ENCODE data around the gene C2CD3. TPM values are rescaled to one million over a fixed set of nuclear protein-coding genes. Genes with fewer than 3 reads are reported as not detected.
"Not testable (repeated sequence)": the region's sequence is repeated elsewhere in the genome, so short reads cannot be mapped to it uniquely, and the experiment has no call there.

The C2CD3 gene
- total RNA-seq, 2 experiments from 2014 or later, result 23.9 to 28.0 TPM

GRCh38 chr11:74135127-74135840 is 35.5 kb downstream of the C2CD3 start:
- H3K4me1 Mint-ChIP-seq, result no peaks in the 10 kb centered on the region
- H3K4me3 Mint-ChIP-seq, result no peak overlapping the region
- no peaks in the 10 kb centered on the region for H3K9me3 Mint-ChIP-seq (ENCODE audit: low read depth)
- peaks cover 46% of the 10 kb centered on the region for H3K36me3 Mint-ChIP-seq (ENCODE audit: low read depth)
- intact Hi-C loops (cut with DNase I, micrococcal nuclease), result no loop called here
- POLR2A ChIA-PET, result no interaction called here
- DNase-seq (no peak), ATAC-seq (no peak)
- CTCF ChIA-PET, result no interaction called here
- H3K27ac Mint-ChIP-seq, result no peak overlapping the region
- H3K27me3 Mint-ChIP-seq, result no peaks in the 10 kb centered on the region

- Mint-ChIP-seq H3K9me3 (ENCODE audit: low read depth) (no peaks in the 10 kb centered on the region), H3K4me3 (no peak overlapping the region), H3K36me3 (ENCODE audit: low read depth) (peaks cover 47% of the 10 kb centered on the region), H3K27ac (no peak overlapping the region), H3K4me1 (no peaks in the 10 kb centered on the region), H3K27me3 (no peaks in the 10 kb centered on the region)
- DNase-seq (no peak), ATAC-seq (no peak)
- intact Hi-C loops (cut with DNase I, micrococcal nuclease), result no loop called here
- CTCF ChIA-PET, result no interaction called here
- POLR2A ChIA-PET, result no interaction called here
Observed at GRCh38 chr11:74134661-74135060, 36.1 kb downstream of the C2CD3 start.

- ChIA-PET POLR2A (no interaction called here), CTCF (no interaction called here)
- Mint-ChIP-seq H3K4me1 (no peaks in the 10 kb centered on the region), H3K27ac (no peak overlapping the region), H3K9me3 (ENCODE audit: low read depth) (no peaks in the 10 kb centered on the region), H3K4me3 (no peak overlapping the region), H3K27me3 (no peaks in the 10 kb centered on the region), H3K36me3 (ENCODE audit: low read depth) (peaks cover 44% of the 10 kb centered on the region)
- DNase-seq (no peak), ATAC-seq (no peak)
- intact Hi-C loops (cut with DNase I, micrococcal nuclease), result no loop called here
Observed at GRCh38 chr11:74133436-74133835, 37.4 kb downstream of the C2CD3 start.

- Mint-ChIP-seq H3K4me3 (no peak overlapping the region), H3K27ac (no peak overlapping the region), H3K36me3 (ENCODE audit: low read depth) (peaks cover 42% of the 10 kb centered on the region), H3K4me1 (no peaks in the 10 kb centered on the region), H3K27me3 (no peaks in the 10 kb centered on the region), H3K9me3 (ENCODE audit: low read depth) (no peaks in the 10 kb centered on the region)
- CTCF ChIA-PET, result no interaction called here
- POLR2A ChIA-PET, result no interaction called here
- ATAC-seq, result no peak
- no peak for DNase-seq
- intact Hi-C loops (cut with DNase I, micrococcal nuclease), result no loop called here
Observed at GRCh38 chr11:74132833-74133232, 38.0 kb downstream of the C2CD3 start.

- H3K9me3 Mint-ChIP-seq (ENCODE audit: low read depth); intact Hi-C loops (cut with DNase I, micrococcal nuclease); H3K4me1 Mint-ChIP-seq; H3K27ac Mint-ChIP-seq; POLR2A ChIA-PET; DNase-seq; H3K27me3 Mint-ChIP-seq; H3K4me3 Mint-ChIP-seq; CTCF ChIA-PET; ATAC-seq: not testable (repeated sequence)
- H3K36me3 Mint-ChIP-seq (ENCODE audit: low read depth), result peaks cover 32% of the 10 kb centered on the region
Observed at GRCh38 chr11:74129121-74129520, 41.7 kb downstream of the C2CD3 start.

- no peak for ATAC-seq
- POLR2A ChIA-PET, result no interaction called here
- no peak for DNase-seq
- H3K9me3 Mint-ChIP-seq (ENCODE audit: low read depth), result no peaks in the 10 kb centered on the region
- intact Hi-C loops (cut with DNase I, micrococcal nuclease), result no loop called here
- H3K36me3 Mint-ChIP-seq (ENCODE audit: low read depth), result peaks cover 20% of the 10 kb centered on the region
- no peaks in the 10 kb centered on the region for H3K4me1 Mint-ChIP-seq
- no peak overlapping the region for H3K27ac Mint-ChIP-seq
- H3K27me3 Mint-ChIP-seq, result no peaks in the 10 kb centered on the region
- CTCF ChIA-PET, result interaction anchor here (0.9 kb wide), 1 partner anchor 20 kb away, joined by 4 read pairs; no protein-coding TSS in a partner anchor
- H3K4me3 Mint-ChIP-seq, result no peak overlapping the region
Observed at GRCh38 chr11:74123008-74123448, 47.8 kb downstream of the C2CD3 start.

- ATAC-seq, result no peak
- H3K36me3 Mint-ChIP-seq (ENCODE audit: low read depth), result peaks cover 24% of the 10 kb centered on the region
- ChIA-PET POLR2A (no interaction called here), CTCF (interaction anchor here (0.6 to 0.9 kb wide), 2 partner anchors 22 to 174 kb away, joined by 3 to 4 read pairs; no protein-coding TSS in a partner anchor)
- no peaks in the 10 kb centered on the region for H3K9me3 Mint-ChIP-seq (ENCODE audit: low read depth)
- intact Hi-C loops (cut with DNase I, micrococcal nuclease), result no loop called here
- H3K27me3 Mint-ChIP-seq, result no peaks in the 10 kb centered on the region
- no peaks in the 10 kb centered on the region for H3K4me1 Mint-ChIP-seq
- H3K27ac Mint-ChIP-seq, result no peak overlapping the region
- H3K4me3 Mint-ChIP-seq, result no peak overlapping the region
- DNase-seq, result no peak
Observed at GRCh38 chr11:74121804-74122203, 49.0 kb downstream of the C2CD3 start.

- H3K4me1 Mint-ChIP-seq; POLR2A ChIA-PET; intact Hi-C loops (cut with DNase I, micrococcal nuclease); ATAC-seq; H3K27me3 Mint-ChIP-seq; H3K4me3 Mint-ChIP-seq; H3K27ac Mint-ChIP-seq; DNase-seq; H3K9me3 Mint-ChIP-seq (ENCODE audit: low read depth): not testable (repeated sequence)
- H3K36me3 Mint-ChIP-seq (ENCODE audit: low read depth), result peaks cover 32% of the 10 kb centered on the region
- CTCF ChIA-PET, result interaction anchor here (0.7 kb wide), 1 partner anchor 1740 kb away, joined by 3 read pairs; no protein-coding TSS in a partner anchor
Observed at GRCh38 chr11:74120260-74121035, 50.4 kb downstream of the C2CD3 start.

- intact Hi-C loops (cut with DNase I, micrococcal nuclease), result no loop called here
- no peak for DNase-seq
- ATAC-seq, result no peak
- H3K4me3 Mint-ChIP-seq, result no peak overlapping the region
- H3K36me3 Mint-ChIP-seq (ENCODE audit: low read depth), result peaks cover 51% of the 10 kb centered on the region
- CTCF ChIA-PET, result no interaction called here
- POLR2A ChIA-PET, result no interaction called here
- no peaks in the 10 kb centered on the region for H3K27me3 Mint-ChIP-seq
- no peaks in the 10 kb centered on the region for H3K4me1 Mint-ChIP-seq
- no peak overlapping the region for H3K27ac Mint-ChIP-seq
- peaks cover 2% of the 10 kb centered on the region for H3K9me3 Mint-ChIP-seq (ENCODE audit: low read depth)
Observed at GRCh38 chr11:74116719-74117118, 54.1 kb downstream of the C2CD3 start.

GRCh38 chr11:74112877-74113276 is 57.9 kb downstream of the C2CD3 start:
- intact Hi-C loops (cut with DNase I, micrococcal nuclease), result no loop called here
- CTCF ChIA-PET, result no interaction called here

GRCh38 chr11:74106124-74106523 is 64.7 kb downstream of the C2CD3 start:
- H3K27ac Mint-ChIP-seq, result no peak overlapping the region
- DNase-seq, result no peak
- no peak for ATAC-seq
- H3K4me1 Mint-ChIP-seq, result no peaks in the 10 kb centered on the region
- CTCF ChIA-PET, result no interaction called here
- H3K4me3 Mint-ChIP-seq, result no peak overlapping the region
- POLR2A ChIA-PET, result interaction anchor here (0.6 kb wide), 1 partner anchor 282 kb away, joined by 3 read pairs; no protein-coding TSS in a partner anchor
- peaks cover 22% of the 10 kb centered on the region for H3K36me3 Mint-ChIP-seq (ENCODE audit: low read depth)
- no peaks in the 10 kb centered on the region for H3K27me3 Mint-ChIP-seq
- intact Hi-C loops (cut with DNase I, micrococcal nuclease), result no loop called here
- H3K9me3 Mint-ChIP-seq (ENCODE audit: low read depth), result no peaks in the 10 kb centered on the region

More at GRCh38 chr11:74112877-74113276, 57.9 kb downstream of the C2CD3 start:
- Mint-ChIP-seq H3K4me3 (no peak overlapping the region), H3K27me3 (no peaks in the 10 kb centered on the region), H3K4me1 (no peaks in the 10 kb centered on the region), H3K27ac (no peak overlapping the region), H3K9me3 (ENCODE audit: low read depth) (peaks cover 2% of the 10 kb centered on the region), H3K36me3 (ENCODE audit: low read depth) (peaks cover 38% of the 10 kb centered on the region)
- no peak for DNase-seq
- ATAC-seq, result no peak
- POLR2A ChIA-PET, result no interaction called here

GRCh38 chr11:74102321-74102720 is 68.5 kb downstream of the C2CD3 start:
- Mint-ChIP-seq H3K27ac (no peak overlapping the region), H3K4me1 (no peaks in the 10 kb centered on the region), H3K4me3 (no peak overlapping the region), H3K27me3 (no peaks in the 10 kb centered on the region), H3K9me3 (ENCODE audit: low read depth) (no peaks in the 10 kb centered on the region), H3K36me3 (ENCODE audit: low read depth) (peaks cover 34% of the 10 kb centered on the region)
- intact Hi-C loops (cut with DNase I, micrococcal nuclease), result no loop called here
- CTCF ChIA-PET, result no interaction called here
- DNase-seq (no peak), ATAC-seq (no peak)
- POLR2A ChIA-PET, result no interaction called here

Data from activated CD4-positive, alpha-beta T cell treated with anti-CD3 and anti-CD28 coated beads for 36 hours (primary cell).